GM12878 (cell line): Measurements from ENCODE around the gene SCYGR2. TPM values are rescaled to one million over a fixed set of nuclear protein-coding genes. Genes with fewer than 3 reads are reported as not detected.
"Not testable (repeated sequence)": the region's sequence is repeated elsewhere in the genome, so short reads cannot be mapped to it uniquely, and the experiment has no call there.

ENCODE experiments used
- ATAC-seq: fragments of 200-7000 bp; cut with Tn5 transposase; 3 replicates; pipeline ENCODE4 v1.9.1; 2020; ENCODE audit warnings: mild to moderate bottlenecking, moderate library complexity
- Bru-seq: library from RNA; stranded (reverse); fragments of 400-500 nt; gene quantifications from one replicate; lab custom pipeline; 2021; lab: Mats Ljungman, UMichigan
- BruChase-seq, 2 experiments: library from RNA; stranded (reverse); fragments of 400-500 nt; gene quantifications; one replicate each; lab custom pipeline; 2021; lab: Mats Ljungman, UMichigan
- BruUV-seq: library from RNA; stranded (reverse); fragments of 400-500 nt; replicated peaks from 2 replicates; lab custom pipeline; 2021; lab: Mats Ljungman, UMichigan
- CTCF ChIA-PET: fragments of 300-600 bp; sonication (Branson Sonifier 250); formaldehyde crosslinking; extraction: SDS; loops from one replicate; lab custom pipeline; 2021; ENCODE audit warnings: inconsistent platforms; lab: Yijun Ruan, JAX
- POLR2A ChIA-PET: fragments of 350-600 bp; formaldehyde crosslinking; extraction: SDS; loops from one replicate; lab custom pipeline; 2021; ENCODE audit warnings: inconsistent platforms; lab: Charles Lee
- RAD21 ChIA-PET: fragments of 300-600 bp; sonication (Branson Sonifier 250); formaldehyde crosslinking; loops from one replicate; lab custom pipeline; 2023; ENCODE audit warnings: antibody characterized with exemption; ENCODE audit not compliant: unreplicated experiment; lab: Charles Lee
- SMC1A ChIA-PET: fragments of 300-600 bp; sonication (Branson Sonifier 250); formaldehyde crosslinking; loops from one replicate; lab custom pipeline; 2023; ENCODE audit not compliant: unreplicated experiment, uncharacterized antibody; lab: Charles Lee
- DNase-seq: peaks from one replicate; pipeline ENCODE4 v3.0.0-alpha.2; 2011; ENCODE audit warnings: low read depth, low spot score
- FAIRE-seq: peaks from 3 replicates; lab custom pipeline; 2011; peaks lifted over from hg19 to GRCh38; lab: Jason Lieb, UNC
- H2AFZ ChIP-seq: 2 replicates; pipeline ENCODE4 v1.6.0; 2011; ENCODE audit warnings: low read depth, low read length, control low read depth; ENCODE audit not compliant: control insufficient read depth
- H3K27ac ChIP-seq: 2 replicates; pipeline ENCODE4 v1.5.1; 2011; ENCODE audit warnings: control low read depth; ENCODE audit not compliant: control insufficient read depth, insufficient read depth
- H3K27me3 ChIP-seq, 2 experiments: replicated peaks in 1 of 2; 2 replicates each; pipeline versions ENCODE4 v1.6.0 to v1.6.1; 2011; ENCODE audit warnings: low read length in 1 of 2; ENCODE audit not compliant: control insufficient read depth in 2 of 2, insufficient read depth in 2 of 2
- H3K36me3 ChIP-seq, 2 experiments: 2 replicates each; pipeline ENCODE4 v1.5.1; 2011; ENCODE audit warnings: low read length in 1 of 2; ENCODE audit not compliant: control insufficient read depth in 2 of 2, insufficient read depth in 2 of 2
- H3K4me1 ChIP-seq: 2 replicates; pipeline ENCODE4 v1.6.1; 2011; ENCODE audit warnings: mild to moderate bottlenecking, low read length, moderate library complexity, mixed read lengths; ENCODE audit not compliant: control insufficient read depth, insufficient read depth
- H3K4me2 ChIP-seq: 2 replicates; pipeline ENCODE4 v1.6.0; 2011; ENCODE audit warnings: control low read depth; ENCODE audit not compliant: control insufficient read depth, insufficient read depth
- H3K4me3 ChIP-seq: fragments of 200-600 bp; sonication (generic); 2 replicates; pipeline ENCODE4 v1.5.1; 2016
- H3K79me2 ChIP-seq: 2 replicates; pipeline ENCODE4 v1.6.0; 2011; ENCODE audit warnings: low read length; ENCODE audit not compliant: control insufficient read depth, insufficient read depth
- H3K9ac ChIP-seq: 2 replicates; pipeline ENCODE4 v1.8.0; 2011; ENCODE audit warnings: low read length, control low read depth, mixed read lengths; ENCODE audit not compliant: control insufficient read depth, insufficient read depth
- H3K9me3 ChIP-seq: replicated peaks from 3 replicates; pipeline ENCODE4 v1.5.1; 2011; ENCODE audit warnings: mild to moderate bottlenecking, low read length; ENCODE audit not compliant: control insufficient read depth, insufficient read depth
- H4K20me1 ChIP-seq: 2 replicates; pipeline ENCODE4 v1.6.0; 2011; ENCODE audit not compliant: control insufficient read depth, insufficient read depth
- CREM ChIP-seq: IDR thresholded peaks from 2 replicates; pipeline ENCODE4 v1.6.1; 2014; ENCODE audit warnings: antibody characterized with exemption, low read depth
- EP300 ChIP-seq, 2 experiments: fragments of 150-350 bp in 1 of 2; IDR thresholded peaks; 2 replicates each; pipeline ENCODE4 v1.6.1; 2011 to 2012; ENCODE audit warnings: low read depth in 2 of 2, low read length in 2 of 2, borderline replicate concordance in 1 of 2, improper control_type of control experiment in 1 of 2, inconsistent platforms in 1 of 2; ENCODE audit not compliant: control insufficient read depth in 1 of 2
- IKZF1 ChIP-seq: fragments of 450-650 bp; conservative IDR thresholded peaks from 2 replicates; pipeline ENCODE4 v1.6.1; 2017; ENCODE audit warnings: antibody characterized with exemption, mild to moderate bottlenecking
- RB1 ChIP-seq: fragments of 450-650 bp; formaldehyde crosslinking; IDR thresholded peaks from 2 replicates; pipeline ENCODE4 v1.6.1; 2017; ENCODE audit warnings: mild to moderate bottlenecking, borderline replicate concordance
- WGBS: methylation state at CpG from one replicate; pipeline ENCODE4 v1.1.6; 2016; ENCODE audit warnings: low lambda C conversion rate; ENCODE audit not compliant: insufficient replicate concordance, insufficient coverage; ENCODE audit errors: missing lambda C conversion rate; 5-methylcytosine and 5-hydroxymethylcytosine counted together
- in situ Hi-C: fragments of 300-500 bp; cut with MboI; formaldehyde crosslinking; loops from 9 replicates; pipeline ENCODE4 v1.14.3; 2018; ENCODE audit warnings: mixed read lengths
- intact Hi-C: fragments of 100-400 bp; cut with micrococcal nuclease; formaldehyde crosslinking; loops from one replicate; pipeline ENCODE4 v1.14.2; 2022; ENCODE audit not compliant: unreplicated experiment
- long read RNA-seq, 2 experiments: library from polyadenylated mRNA; unstranded; transcript quantifications; one replicate each; pipeline ENCODE4 v2.0.0, GENCODE V29; 2019 to 2020
- polyA minus RNA-seq, 3 experiments: library from RNA; depleted of rRNA, polyadenylated mRNA; stranded (reverse); fragments of >200 nt; gene quantifications; 2 replicates each; pipeline ENCODE4 v1.2.3, GENCODE V29; 2011
- polyA plus RNA-seq, 11 experiments: library from polyadenylated mRNA; depleted of rRNA in 4 of 11; unstranded in 6 of 11; stranded (reverse) in 5 of 11; fragments of >200 nt; fragmentation: Nextera tagmentation in 4 of 11; fragmentation: Illumina TruSeq in 1 of 11; extraction: Ambion mirVana in 4 of 11; extraction: Trizol in 1 of 11; gene quantifications; 1 replicate in 1 of 11; 2 replicates in 10 of 11; pipeline versions ENCODE4 v1.2.1 to v1.2.3, GENCODE V29; 2011 to 2016; ENCODE audit warnings: inconsistent platforms in 2 of 11, missing spikeins in 2 of 11, low read depth in 1 of 11
- total RNA-seq, 4 experiments: library from RNA; depleted of rRNA in 3 of 4; stranded (reverse); fragments of >200 nt in 3 of 4; fragmentation: Illumina TruSeq in 1 of 4; extraction: Trizol in 1 of 4; gene quantifications; 2 replicates each; pipeline versions ENCODE4 v1.2.1 to v1.2.3, GENCODE V29; 2013 to 2021

Gene SCYGR2
- not detected in 2 replicates for total RNA-seq (2013; cell fraction: nucleolus; rRNA removed)
- not detected in 2 replicates for total RNA-seq (2014; rRNA removed)
- total RNA-seq (2014; rRNA removed; fragmentation: Illumina TruSeq; extraction: Trizol) = not detected in 2 replicates
- total RNA-seq (2021) = not detected in 2 replicates
- polyA plus RNA-seq (2011; ENCODE audit: low read depth) = not detected
- not detected in 2 replicates for polyA plus RNA-seq (2011; rRNA removed)
- not detected in 2 replicates for polyA plus RNA-seq (2011; cell fraction: cytosol; rRNA removed)
- polyA plus RNA-seq (2011; cell fraction: nucleus; rRNA removed) = not detected in 2 replicates
- polyA plus RNA-seq (2012) = not detected in 2 replicates
- not detected in 2 replicates for polyA plus RNA-seq (2014; fragmentation: Illumina TruSeq; extraction: Trizol)
- polyA plus RNA-seq (2014; fragmentation: Nextera tagmentation; extraction: Ambion mirVana) = not detected
- polyA plus RNA-seq (2014; rRNA removed) = not detected in 2 replicates
- not detected for polyA plus RNA-seq (2016; fragmentation: Nextera tagmentation; extraction: Ambion mirVana)
- polyA minus RNA-seq (2011; rRNA and poly(A)+ RNA removed) = not detected in 2 replicates
- polyA minus RNA-seq (2011; cell fraction: cytosol; rRNA and poly(A)+ RNA removed) = not detected in 2 replicates
- polyA minus RNA-seq (2011; cell fraction: nucleus; rRNA and poly(A)+ RNA removed) = not detected in 2 replicates
- Bru-seq, nascent RNA = percentile 27 among the genes with signal in this experiment
- percentile 57 among the genes with signal in this experiment for BruChase-seq, experiment 1, labeled RNA remaining after a 6-hour chase
- BruChase-seq, experiment 2, labeled RNA remaining after a 2-hour chase = percentile 58 among the genes with signal in this experiment
- long read RNA-seq, experiment 1 = 0 reads
- long read RNA-seq, experiment 2 = 0 reads

- H3K79me2 ChIP-seq, DNase-seq, POLR2A ChIA-PET, BruUV-seq, H3K27me3 ChIP-seq, intact Hi-C loops, H3K36me3 ChIP-seq, RAD21 ChIA-PET, H3K4me1 ChIP-seq, ATAC-seq, H2AFZ ChIP-seq, H3K9me3 ChIP-seq, H4K20me1 ChIP-seq, H3K27ac ChIP-seq, H3K9ac ChIP-seq, CTCF ChIA-PET, H3K4me2 ChIP-seq, H3K4me3 ChIP-seq, in situ Hi-C loops, FAIRE-seq: not testable (repeated sequence)
- WGBS = 55% methylated on average over 16 of the region's 16 CpGs
- SMC1A ChIA-PET = interaction anchor here (0.9 kb wide), 1 partner anchor 24 kb away, joined by 3 read pairs; no protein-coding TSS in a partner anchor
These were observed at the start of gene SCYGR2 for GRCh38 chr2:227598835-227599503. SCYGR2 (plus strand) TSS chr2:227598893; CDS start chr2:227598893, 0 bp downstream.

DNA sequence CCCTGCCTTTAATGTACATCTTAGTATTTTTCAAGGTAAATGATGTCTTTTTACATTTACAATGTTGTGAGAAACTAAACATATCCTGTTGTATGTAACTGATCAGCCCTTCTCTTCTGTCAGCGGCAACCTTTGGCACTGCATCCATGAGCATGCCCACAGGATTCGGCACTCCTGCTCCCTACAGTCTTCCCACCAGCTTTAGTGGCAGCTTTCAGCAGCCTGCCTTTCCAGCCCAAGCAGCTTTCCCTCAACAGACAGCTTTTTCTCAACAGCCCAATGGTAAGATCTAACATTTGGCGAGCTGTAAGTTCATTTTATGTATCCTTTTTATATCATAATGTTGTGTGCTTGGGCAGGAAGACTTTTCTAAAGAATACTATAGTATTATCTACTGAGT lies 46.9 kb upstream of the SCYGR2 start:
- Histone ChIP-seq H3K4me3 (no peak overlapping the region), H3K4me1 (no peaks in the 10 kb centered on the region), H3K27me3 (no peaks in the 10 kb centered on the region), H3K79me2 (no peaks in the 10 kb centered on the region), H4K20me1 (no peaks in the 10 kb centered on the region), H2AFZ (no peak overlapping the region), H3K4me2 (no peak overlapping the region), H3K9ac (no peak overlapping the region), H3K27ac (no peak overlapping the region), H3K9me3 (no peaks in the 10 kb centered on the region), H3K36me3 (peaks cover 2 to 25% of the 10 kb centered on the region in 2 experiments)
- no peak for DNase-seq
- ChIA-PET SMC1A (interaction anchor here (1.0 to 4.5 kb wide), 4 partner anchors 17 to 145 kb away, joined by 3 to 16 read pairs (median 5); no protein-coding TSS in a partner anchor), RAD21 (no interaction called here), CTCF (interaction anchor here (1.4 kb wide), 1 partner anchor 24 kb away, joined by 3 read pairs; no protein-coding TSS in a partner anchor), POLR2A (interaction anchor here (0.5 kb wide), 1 partner anchor 67 kb away, joined by 5 read pairs; no protein-coding TSS in a partner anchor)
- ATAC-seq = no peak
- in situ Hi-C loops = no loop called here
- no TSS peak for BruUV-seq
- WGBS = 100% methylated on average over 3 of the region's 3 CpGs
- intact Hi-C loops = no loop called here
- FAIRE-seq = no peak
- no peak for TF ChIP-seq EP300 (IDR thresholded peaks at IDR 0.05; ENCODE audit: borderline replicate concordance in 1 of 2, control insufficient read depth in 1 of 2, low read depth in 2 of 2, low read length in 2 of 2)
- TF ChIP-seq RB1 = no peak
- no peak for TF ChIP-seq IKZF1
- no peak for TF ChIP-seq CREM
